GM12873 (cell line): ENCODE data around the gene NR3C1.

Experiments
- CTCF ChIP-seq: IDR thresholded peaks from 2 replicates; pipeline ENCODE4 v1.5.1; 2012; ENCODE audit warnings: low read depth, mild to moderate bottlenecking, moderate library complexity, low read length, control low read depth; ENCODE audit not compliant: insufficient read depth; ENCODE audit errors: missing control alignments

Gene NR3C1

GRCh38 chr5:143268388-143268787 lies 135.1 kb downstream of the NR3C1 start:
- TF ChIP-seq CTCF, result no peak

- no peak for TF ChIP-seq CTCF
Measured at GRCh38 chr5:143267186-143267585, 136.3 kb downstream of the NR3C1 start.

GRCh38 chr5:143265995-143266394 lies 137.5 kb downstream of the NR3C1 start:
- no peak for TF ChIP-seq CTCF

GRCh38 chr5:143263272-143263810 lies 140.1 kb downstream of the NR3C1 start:
- no peak for TF ChIP-seq CTCF

GRCh38 chr5:143262393-143263174 lies 140.9 kb downstream of the NR3C1 start:
- TF ChIP-seq CTCF, result no peak

GRCh38 chr5:143261748-143262392 lies 141.6 kb downstream of the NR3C1 start:
- no peak for TF ChIP-seq CTCF

GRCh38 chr5:143259254-143259605 lies 144.3 kb downstream of the NR3C1 start:
- no peak for TF ChIP-seq CTCF
